ENCODE data around the gene WBP1L.
"Not testable (repeated sequence)": the region's sequence is repeated elsewhere in the genome, so short reads cannot be mapped to it uniquely, and the experiment has no call there.

The WBP1L gene

DNA sequence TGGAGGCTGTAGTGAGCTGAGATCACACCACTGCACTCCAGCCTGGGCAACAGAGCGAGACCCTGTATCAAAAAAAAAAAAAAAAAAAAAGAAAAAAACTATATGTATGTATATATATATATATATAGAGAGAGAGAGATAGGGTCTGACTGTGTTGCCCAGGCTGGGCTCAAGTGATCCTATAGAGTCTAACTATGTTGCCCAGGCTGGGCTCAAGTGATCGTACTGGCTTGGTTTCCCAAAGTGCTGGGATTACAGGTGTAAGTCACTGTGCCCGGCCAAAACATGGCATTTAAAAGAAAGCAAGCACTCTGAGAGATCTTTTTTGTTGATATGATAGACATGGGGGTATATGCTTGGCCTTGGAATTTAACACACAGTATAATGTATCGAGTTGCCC is 73.4 kb downstream of the WBP1L start:
- H3K4me2 ChIP-seq (ENCODE audit: low read depth, low read length, poor library complexity, severe bottlenecking) = no peak overlapping the region
- no peaks in the 10 kb centered on the region for H3K36me3 ChIP-seq (ENCODE audit: low read length)
- H3K27ac ChIP-seq (ENCODE audit: low read depth, low read length) = no peak overlapping the region
- H3K9me2 ChIP-seq (replicated peaks; ENCODE audit: insufficient read depth, low read length) = no peaks in the 10 kb centered on the region
- no peak overlapping the region for H3K9ac ChIP-seq (ENCODE audit: low read length)
- no peaks in the 10 kb centered on the region for H3K27me3 ChIP-seq (ENCODE audit: low read length)
- H2AFZ ChIP-seq (ENCODE audit: low read depth, low read length, severe bottlenecking) = no peak overlapping the region
- no peak overlapping the region for H3K4me3 ChIP-seq (ENCODE audit: insufficient read depth, low read length, poor library complexity, severe bottlenecking)
- no peak for TF ChIP-seq EZH2phosphoT487 (conservative IDR thresholded peaks at IDR 0.05; ENCODE audit: low read length)
- TF ChIP-seq, protein P1, sequence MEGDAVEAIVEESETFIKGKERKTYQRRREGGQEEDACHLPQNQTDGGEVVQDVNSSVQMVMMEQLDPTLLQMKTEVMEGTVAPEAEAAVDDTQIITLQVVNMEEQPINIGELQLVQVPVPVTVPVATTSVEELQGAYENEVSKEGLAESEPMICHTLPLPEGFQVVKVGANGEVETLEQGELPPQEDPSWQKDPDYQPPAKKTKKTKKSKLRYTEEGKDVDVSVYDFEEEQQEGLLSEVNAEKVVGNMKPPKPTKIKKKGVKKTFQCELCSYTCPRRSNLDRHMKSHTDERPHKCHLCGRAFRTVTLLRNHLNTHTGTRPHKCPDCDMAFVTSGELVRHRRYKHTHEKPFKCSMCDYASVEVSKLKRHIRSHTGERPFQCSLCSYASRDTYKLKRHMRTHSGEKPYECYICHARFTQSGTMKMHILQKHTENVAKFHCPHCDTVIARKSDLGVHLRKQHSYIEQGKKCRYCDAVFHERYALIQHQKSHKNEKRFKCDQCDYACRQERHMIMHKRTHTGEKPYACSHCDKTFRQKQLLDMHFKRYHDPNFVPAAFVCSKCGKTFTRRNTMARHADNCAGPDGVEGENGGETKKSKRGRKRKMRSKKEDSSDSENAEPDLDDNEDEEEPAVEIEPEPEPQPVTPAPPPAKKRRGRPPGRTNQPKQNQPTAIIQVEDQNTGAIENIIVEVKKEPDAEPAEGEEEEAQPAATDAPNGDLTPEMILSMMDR (IDR thresholded peaks at IDR 0.05; ENCODE audit: insufficient read depth, low read length, poor library complexity, severe bottlenecking) = no peak
- H4K20me1 ChIP-seq (ENCODE audit: low read depth, low read length) = no peaks in the 10 kb centered on the region
- H3F3A ChIP-seq (ENCODE audit: insufficient read depth) = no peaks in the 10 kb centered on the region
- H3K9me3 ChIP-seq (ENCODE audit: insufficient read depth, low read length) = no peaks in the 10 kb centered on the region
- no peaks in the 10 kb centered on the region for H3K79me2 ChIP-seq (ENCODE audit: insufficient read depth, low read length)

DNA sequence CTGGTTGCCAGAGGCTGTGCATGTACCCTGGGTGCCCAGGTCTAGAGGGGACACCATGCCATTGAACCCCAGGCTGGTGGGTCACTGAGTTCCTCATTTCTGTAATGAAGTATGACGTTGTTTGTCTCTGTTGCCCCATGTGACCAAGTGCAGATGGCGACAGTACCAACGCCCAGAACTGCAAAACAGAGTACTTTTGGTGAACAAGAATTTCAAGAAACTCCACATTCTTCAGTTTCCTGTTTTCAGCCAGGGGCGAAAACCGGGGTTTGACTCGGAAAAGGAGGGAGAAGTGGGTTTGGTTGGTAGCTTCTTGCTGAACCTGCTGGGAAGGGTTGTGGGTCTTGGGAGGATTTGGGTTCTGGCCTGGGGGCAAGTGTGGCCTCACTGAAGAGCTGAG is 75.3 kb downstream of the WBP1L start:
- Histone ChIP-seq H3K27ac (ENCODE audit: low read depth, low read length) (no peak overlapping the region), H3K4me2 (ENCODE audit: low read depth, low read length, poor library complexity, severe bottlenecking) (no peak overlapping the region), H4K20me1 (ENCODE audit: low read depth, low read length) (no peaks in the 10 kb centered on the region), H3K9me3 (ENCODE audit: insufficient read depth, low read length) (no peaks in the 10 kb centered on the region), H3K9ac (ENCODE audit: low read length) (no peak overlapping the region), H2AFZ (ENCODE audit: low read depth, low read length, severe bottlenecking) (no peak overlapping the region), H3K4me3 (ENCODE audit: insufficient read depth, low read length, poor library complexity, severe bottlenecking) (no peak overlapping the region), H3F3A (ENCODE audit: insufficient read depth) (no peaks in the 10 kb centered on the region), H3K36me3 (ENCODE audit: low read length) (no peaks in the 10 kb centered on the region), H3K27me3 (ENCODE audit: low read length) (no peaks in the 10 kb centered on the region), H3K79me2 (ENCODE audit: insufficient read depth, low read length) (no peaks in the 10 kb centered on the region), H3K9me2 (replicated peaks; ENCODE audit: insufficient read depth, low read length) (no peaks in the 10 kb centered on the region)
- TF ChIP-seq, protein P1 (IDR thresholded peaks at IDR 0.05; ENCODE audit: insufficient read depth, low read length, poor library complexity, severe bottlenecking) = no peak
- no peak for TF ChIP-seq EZH2phosphoT487 (conservative IDR thresholded peaks at IDR 0.05; ENCODE audit: low read length)

DNA sequence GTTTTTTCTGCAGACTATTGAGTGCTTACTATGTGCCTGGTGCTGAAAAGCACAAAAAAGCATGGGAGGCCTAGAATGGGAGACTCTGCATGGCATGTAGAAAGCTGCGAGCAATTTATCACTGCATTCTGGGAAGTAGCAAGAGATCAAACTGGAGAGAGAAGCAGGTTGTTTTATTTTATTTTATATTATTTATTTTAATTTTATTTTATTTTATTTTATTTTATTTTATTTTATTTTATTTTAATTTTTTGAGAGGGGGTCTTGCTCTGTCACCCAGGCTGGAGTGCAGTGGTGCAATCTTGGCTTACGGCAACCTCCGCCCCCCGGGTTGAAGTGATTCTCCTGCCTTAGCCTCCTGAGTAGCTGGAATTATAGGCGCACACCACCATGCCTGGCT is 76.3 kb downstream of the WBP1L start:
- H3K9me3 ChIP-seq (ENCODE audit: insufficient read depth, low read length) = not testable (repeated sequence)

DNA sequence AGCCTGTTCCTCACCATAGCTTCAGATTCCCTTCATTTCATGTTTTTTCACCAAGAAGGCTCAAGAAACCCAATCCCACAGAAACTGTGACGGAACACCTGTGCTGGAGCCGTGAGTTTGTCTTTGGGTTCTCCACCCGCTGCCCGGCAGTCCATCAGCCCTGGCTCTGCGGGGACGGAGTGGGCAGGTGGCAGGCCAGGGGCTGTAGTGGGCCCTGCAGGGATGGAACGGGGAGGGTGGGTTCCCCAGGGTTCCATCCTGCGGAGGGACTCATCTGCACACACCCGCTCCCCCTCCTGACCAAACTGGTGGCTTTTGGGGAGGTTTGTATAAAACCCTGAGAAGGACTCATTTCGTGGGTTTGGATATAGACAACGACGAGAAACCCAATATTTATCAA is 78.5 kb downstream of the WBP1L start:
- Histone ChIP-seq H3K9me2 (replicated peaks; ENCODE audit: insufficient read depth, low read length) (no peaks in the 10 kb centered on the region), H3K9me3 (ENCODE audit: insufficient read depth, low read length) (no peaks in the 10 kb centered on the region), H4K20me1 (ENCODE audit: low read depth, low read length) (no peaks in the 10 kb centered on the region), H3K9ac (ENCODE audit: low read length) (no peak overlapping the region), H3K4me2 (ENCODE audit: low read depth, low read length, poor library complexity, severe bottlenecking) (no peak overlapping the region), H2AFZ (ENCODE audit: low read depth, low read length, severe bottlenecking) (no peak overlapping the region), H3K4me3 (ENCODE audit: insufficient read depth, low read length, poor library complexity, severe bottlenecking) (no peak overlapping the region), H3F3A (ENCODE audit: insufficient read depth) (no peaks in the 10 kb centered on the region), H3K36me3 (ENCODE audit: low read length) (no peaks in the 10 kb centered on the region), H3K27ac (ENCODE audit: low read depth, low read length) (no peak overlapping the region), H3K79me2 (ENCODE audit: insufficient read depth, low read length) (no peaks in the 10 kb centered on the region), H3K27me3 (ENCODE audit: low read length) (no peaks in the 10 kb centered on the region)
- no peak for TF ChIP-seq EZH2phosphoT487 (conservative IDR thresholded peaks at IDR 0.05; ENCODE audit: low read length)
- TF ChIP-seq, protein P1 (IDR thresholded peaks at IDR 0.05; ENCODE audit: insufficient read depth, low read length, poor library complexity, severe bottlenecking) = no peak

More for the DNA sequence above, 76.3 kb downstream of the WBP1L start:
- H3K4me3 ChIP-seq (ENCODE audit: insufficient read depth, low read length, poor library complexity, severe bottlenecking); H3K4me2 ChIP-seq (ENCODE audit: low read depth, low read length, poor library complexity, severe bottlenecking); H3F3A ChIP-seq (ENCODE audit: insufficient read depth); H3K27ac ChIP-seq (ENCODE audit: low read depth, low read length); H3K27me3 ChIP-seq (ENCODE audit: low read length); H4K20me1 ChIP-seq (ENCODE audit: low read depth, low read length); H2AFZ ChIP-seq (ENCODE audit: low read depth, low read length, severe bottlenecking); H3K79me2 ChIP-seq (ENCODE audit: insufficient read depth, low read length); H3K36me3 ChIP-seq (ENCODE audit: low read length); H3K9ac ChIP-seq (ENCODE audit: low read length); H3K9me2 ChIP-seq (replicated peaks; ENCODE audit: insufficient read depth, low read length): not testable (repeated sequence)

All from SU-DHL-6 (cell line).